Keratinocyte (primary cell): ENCODE data around the gene REV3L. TPM values are rescaled to one million over a fixed set of nuclear protein-coding genes. Genes with fewer than 3 reads are reported as not detected.

Experiments used
- DNase-seq: peaks from one replicate; pipeline ENCODE4 v3.0.0-alpha.2; 2011; ENCODE audit warnings: low read depth, missing footprints, low spot score
- FAIRE-seq: peaks from 2 replicates; lab custom pipeline; 2011; peaks lifted over from hg19 to GRCh38; lab: Jason Lieb, UNC
- H2AFZ ChIP-seq: 2 replicates; pipeline ENCODE4 v1.6.0; 2012; ENCODE audit warnings: low read length, control low read depth, inconsistent platforms; ENCODE audit not compliant: control insufficient read depth
- H3K27ac ChIP-seq: 2 replicates; pipeline ENCODE4 v1.5.1; 2011; ENCODE audit warnings: low read length; ENCODE audit not compliant: control insufficient read depth, insufficient read depth
- H3K27me3 ChIP-seq: 3 replicates; pipeline ENCODE4 v1.6.0; 2011; ENCODE audit warnings: low read length; ENCODE audit not compliant: control insufficient read depth, insufficient read depth; ENCODE audit errors: extremely low read depth
- H3K36me3 ChIP-seq, 2 experiments: 2 replicates in 1 of 2; 3 replicates in 1 of 2; pipeline ENCODE4 v1.5.1; 2011; ENCODE audit warnings: low read length in 2 of 2, mild to moderate bottlenecking in 1 of 2; ENCODE audit not compliant: control insufficient read depth in 2 of 2, insufficient read depth in 2 of 2; ENCODE audit errors: extremely low read depth in 1 of 2
- H3K4me1 ChIP-seq: 3 replicates; pipeline ENCODE4 v1.5.1; 2011; ENCODE audit warnings: low read length; ENCODE audit not compliant: control insufficient read depth, insufficient read depth; ENCODE audit errors: extremely low read depth
- H3K4me2 ChIP-seq: 3 replicates; pipeline ENCODE4 v1.6.0; 2011; ENCODE audit warnings: low read depth, low read length; ENCODE audit not compliant: control insufficient read depth, insufficient read depth; ENCODE audit errors: extremely low read depth
- H3K4me3 ChIP-seq, 3 experiments: fragments of 200-600 bp in 1 of 3; sonication (generic) in 1 of 3; 2 replicates in 2 of 3; 3 replicates in 1 of 3; pipeline ENCODE4 v1.5.1; 2011 to 2016; ENCODE audit warnings: low read length in 3 of 3, mild to moderate bottlenecking in 3 of 3, control low read depth in 2 of 3, inconsistent platforms in 1 of 3, low read depth in 1 of 3, mixed read lengths in 1 of 3, mixed run types in 1 of 3, moderate library complexity in 1 of 3; ENCODE audit not compliant: control insufficient read depth in 2 of 3, insufficient read depth in 2 of 3; ENCODE audit errors: extremely low read depth in 1 of 3
- H3K79me2 ChIP-seq: 2 replicates; pipeline ENCODE4 v1.6.0; 2012; ENCODE audit warnings: low read length; ENCODE audit not compliant: control insufficient read depth, insufficient read depth
- H3K9ac ChIP-seq: 3 replicates; pipeline ENCODE4 v1.6.0; 2011; ENCODE audit warnings: low read length; ENCODE audit not compliant: control insufficient read depth, insufficient read depth; ENCODE audit errors: extremely low read depth
- H3K9me1 ChIP-seq: 3 replicates; pipeline ENCODE4 v1.6.0; 2011; ENCODE audit warnings: low read length; ENCODE audit not compliant: control insufficient read depth, insufficient read depth; ENCODE audit errors: extremely low read depth
- H3K9me3 ChIP-seq: 2 replicates; pipeline ENCODE4 v1.5.1; 2012; ENCODE audit warnings: low read depth, low read length; ENCODE audit not compliant: control insufficient read depth
- H4K20me1 ChIP-seq: 3 replicates; pipeline ENCODE4 v1.6.0; 2011; ENCODE audit warnings: low read length; ENCODE audit not compliant: control insufficient read depth, insufficient read depth; ENCODE audit errors: extremely low read depth
- CTCF ChIP-seq, 3 experiments: IDR thresholded peaks in 1 of 3; conservative IDR thresholded peaks in 1 of 3; optimal IDR thresholded peaks in 1 of 3; 2 replicates in 2 of 3; 3 replicates in 1 of 3; pipeline versions ENCODE3 to v1.5.1; 2011; ENCODE audit warnings: low read length in 3 of 3, mild to moderate bottlenecking in 3 of 3, moderate library complexity in 2 of 3, control low read depth in 1 of 3, inconsistent platforms in 1 of 3; ENCODE audit not compliant: insufficient read depth in 2 of 3; ENCODE audit errors: extremely low read depth in 1 of 3
- EZH2 ChIP-seq: IDR thresholded peaks from one replicate; pipeline ENCODE4 v1.6.1; 2012; ENCODE audit warnings: inconsistent platforms, mild to moderate bottlenecking, low read length, moderate library complexity
- dilution Hi-C: fragments of 300-500 bp; cut with MboI; formaldehyde crosslinking; loops from one replicate; pipeline ENCODE4 v1.7.0; 2020; ENCODE audit warnings: low sequenced_read_pairs; ENCODE audit not compliant: extremely low pct_ligation_motif_present
- polyA plus RNA-seq, 5 experiments: library from polyadenylated mRNA; depleted of rRNA in 3 of 5; stranded (reverse) in 3 of 5; stranded (forward) in 1 of 5; unstranded in 1 of 5; fragments of >200 nt; gene quantifications; 1 replicate in 1 of 5; 2 replicates in 3 of 5; 3 replicates in 1 of 5; pipeline versions ENCODE4 v1.2.1 to v1.2.3, GENCODE V29; 2011 to 2012; ENCODE audit warnings: missing spikeins in 2 of 5, low read depth in 1 of 5, low replicate concordance in 1 of 5

Gene REV3L
- polyA plus RNA-seq, 1 donor (not counting 4 experiments of a cell fraction or from before 2014, with no cell fraction given): 9.5 TPM

GRCh38 chr6:111297776-111298175, 185.2 kb downstream of the REV3L start:
- Histone ChIP-seq H3K4me1 (no peaks in the 10 kb centered on the region), H3K9ac (no peak overlapping the region), H3K79me2 (no peaks in the 10 kb centered on the region), H4K20me1 (no peaks in the 10 kb centered on the region), H3K9me3 (no peaks in the 10 kb centered on the region), H2AFZ (no peak overlapping the region), H3K4me3 (no peak overlapping the region), H3K4me2 (no peak overlapping the region), H3K9me1 (no peaks in the 10 kb centered on the region), H3K36me3 (peaks cover 0 to 2% of the 10 kb centered on the region in 2 experiments), H3K27ac (no peak overlapping the region), H3K27me3 (no peaks in the 10 kb centered on the region)
- dilution Hi-C loops: no loop called here
- DNase-seq (no peak), FAIRE-seq (no peak)
- TF ChIP-seq EZH2 (no peak), CTCF (optimal IDR thresholded peaks at IDR 0.05 in 1 of 3, IDR thresholded peaks at IDR 0.05 in 1 of 3, conservative IDR thresholded peaks at IDR 0.05 in 1 of 3; ENCODE audit: extremely low read depth in 1 of 3, insufficient read depth in 2 of 3, low read length in 3 of 3) (no peak)

GRCh38 chr6:111294374-111294967, 188.5 kb downstream of the REV3L start:
- no peaks in the 10 kb centered on the region for H4K20me1 ChIP-seq
- no peaks in the 10 kb centered on the region for H3K9me3 ChIP-seq
- H3K79me2 ChIP-seq: no peaks in the 10 kb centered on the region
- DNase-seq: no peak
- no peaks in the 10 kb centered on the region for H3K4me1 ChIP-seq
- TF ChIP-seq EZH2: no peak
- TF ChIP-seq CTCF (optimal IDR thresholded peaks at IDR 0.05 in 1 of 3, IDR thresholded peaks at IDR 0.05 in 1 of 3, conservative IDR thresholded peaks at IDR 0.05 in 1 of 3; ENCODE audit: extremely low read depth in 1 of 3, insufficient read depth in 2 of 3, low read length in 3 of 3): no peak
- H3K27ac ChIP-seq: no peak overlapping the region
- no peak for FAIRE-seq
- peaks cover 0 to 2% of the 10 kb centered on the region in 2 experiments for H3K36me3 ChIP-seq
- no peaks in the 10 kb centered on the region for H3K27me3 ChIP-seq
- no peaks in the 10 kb centered on the region for H3K9me1 ChIP-seq
- dilution Hi-C loops: no loop called here
- H3K4me3 ChIP-seq: no peak overlapping the region
- H3K9ac ChIP-seq: no peak overlapping the region
- H2AFZ ChIP-seq: no peak overlapping the region
- H3K4me2 ChIP-seq: no peak overlapping the region
